Measurements from ENCODE around the gene SPINK8.

DNA sequence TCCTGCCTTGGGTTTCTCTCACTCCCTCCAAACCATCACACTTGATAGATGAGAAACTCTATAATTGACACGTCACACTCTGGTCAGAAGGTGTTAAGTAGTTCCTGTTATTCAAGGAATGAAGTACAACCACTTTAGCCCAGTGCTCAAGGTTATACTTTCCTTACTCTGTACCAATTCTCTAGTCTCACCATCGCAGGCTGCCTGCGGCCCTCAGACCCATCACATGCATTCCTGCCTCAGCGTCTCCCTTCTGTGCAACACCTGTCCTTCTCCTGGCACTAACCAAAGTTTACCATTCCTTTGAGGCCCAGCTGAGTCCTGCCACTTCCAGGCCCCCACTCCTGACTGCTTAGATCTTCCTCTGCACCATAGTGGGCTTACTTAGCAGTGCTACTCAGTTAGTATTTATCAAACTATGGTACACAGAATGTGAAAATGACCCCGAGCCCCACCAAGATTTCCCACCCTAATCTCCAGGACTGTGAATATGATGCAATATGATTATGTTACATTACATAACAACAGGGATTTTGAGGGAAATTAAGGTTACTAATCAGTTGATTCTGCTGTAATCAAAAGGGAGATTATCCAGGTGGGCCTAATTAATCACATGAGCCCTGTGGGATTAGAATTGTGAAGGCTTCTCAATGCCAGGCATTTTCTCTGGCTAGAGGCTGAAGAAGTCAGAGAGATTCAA lies 36.2 kb downstream of the SPINK8 start:
- no peak for TF ChIP-seq CBX3 (IDR thresholded peaks at IDR 0.05; ENCODE audit: low read depth)
- TF ChIP-seq, protein P1, sequence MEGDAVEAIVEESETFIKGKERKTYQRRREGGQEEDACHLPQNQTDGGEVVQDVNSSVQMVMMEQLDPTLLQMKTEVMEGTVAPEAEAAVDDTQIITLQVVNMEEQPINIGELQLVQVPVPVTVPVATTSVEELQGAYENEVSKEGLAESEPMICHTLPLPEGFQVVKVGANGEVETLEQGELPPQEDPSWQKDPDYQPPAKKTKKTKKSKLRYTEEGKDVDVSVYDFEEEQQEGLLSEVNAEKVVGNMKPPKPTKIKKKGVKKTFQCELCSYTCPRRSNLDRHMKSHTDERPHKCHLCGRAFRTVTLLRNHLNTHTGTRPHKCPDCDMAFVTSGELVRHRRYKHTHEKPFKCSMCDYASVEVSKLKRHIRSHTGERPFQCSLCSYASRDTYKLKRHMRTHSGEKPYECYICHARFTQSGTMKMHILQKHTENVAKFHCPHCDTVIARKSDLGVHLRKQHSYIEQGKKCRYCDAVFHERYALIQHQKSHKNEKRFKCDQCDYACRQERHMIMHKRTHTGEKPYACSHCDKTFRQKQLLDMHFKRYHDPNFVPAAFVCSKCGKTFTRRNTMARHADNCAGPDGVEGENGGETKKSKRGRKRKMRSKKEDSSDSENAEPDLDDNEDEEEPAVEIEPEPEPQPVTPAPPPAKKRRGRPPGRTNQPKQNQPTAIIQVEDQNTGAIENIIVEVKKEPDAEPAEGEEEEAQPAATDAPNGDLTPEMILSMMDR (IDR thresholded peaks at IDR 0.05 in 2 of 3, conservative IDR thresholded peaks at IDR 0.05 in 1 of 3; ENCODE audit: borderline replicate concordance in 1 of 3, insufficient read depth in 1 of 3, low read depth in 2 of 3, low read length in 2 of 3), result no peak
- TF ChIP-seq, protein P2, sequence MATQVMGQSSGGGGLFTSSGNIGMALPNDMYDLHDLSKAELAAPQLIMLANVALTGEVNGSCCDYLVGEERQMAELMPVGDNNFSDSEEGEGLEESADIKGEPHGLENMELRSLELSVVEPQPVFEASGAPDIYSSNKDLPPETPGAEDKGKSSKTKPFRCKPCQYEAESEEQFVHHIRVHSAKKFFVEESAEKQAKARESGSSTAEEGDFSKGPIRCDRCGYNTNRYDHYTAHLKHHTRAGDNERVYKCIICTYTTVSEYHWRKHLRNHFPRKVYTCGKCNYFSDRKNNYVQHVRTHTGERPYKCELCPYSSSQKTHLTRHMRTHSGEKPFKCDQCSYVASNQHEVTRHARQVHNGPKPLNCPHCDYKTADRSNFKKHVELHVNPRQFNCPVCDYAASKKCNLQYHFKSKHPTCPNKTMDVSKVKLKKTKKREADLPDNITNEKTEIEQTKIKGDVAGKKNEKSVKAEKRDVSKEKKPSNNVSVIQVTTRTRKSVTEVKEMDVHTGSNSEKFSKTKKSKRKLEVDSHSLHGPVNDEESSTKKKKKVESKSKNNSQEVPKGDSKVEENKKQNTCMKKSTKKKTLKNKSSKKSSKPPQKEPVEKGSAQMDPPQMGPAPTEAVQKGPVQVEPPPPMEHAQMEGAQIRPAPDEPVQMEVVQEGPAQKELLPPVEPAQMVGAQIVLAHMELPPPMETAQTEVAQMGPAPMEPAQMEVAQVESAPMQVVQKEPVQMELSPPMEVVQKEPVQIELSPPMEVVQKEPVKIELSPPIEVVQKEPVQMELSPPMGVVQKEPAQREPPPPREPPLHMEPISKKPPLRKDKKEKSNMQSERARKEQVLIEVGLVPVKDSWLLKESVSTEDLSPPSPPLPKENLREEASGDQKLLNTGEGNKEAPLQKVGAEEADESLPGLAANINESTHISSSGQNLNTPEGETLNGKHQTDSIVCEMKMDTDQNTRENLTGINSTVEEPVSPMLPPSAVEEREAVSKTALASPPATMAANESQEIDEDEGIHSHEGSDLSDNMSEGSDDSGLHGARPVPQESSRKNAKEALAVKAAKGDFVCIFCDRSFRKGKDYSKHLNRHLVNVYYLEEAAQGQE (IDR thresholded peaks at IDR 0.05; ENCODE audit: low read depth), result no peak
- TF ChIP-seq, protein P3, sequence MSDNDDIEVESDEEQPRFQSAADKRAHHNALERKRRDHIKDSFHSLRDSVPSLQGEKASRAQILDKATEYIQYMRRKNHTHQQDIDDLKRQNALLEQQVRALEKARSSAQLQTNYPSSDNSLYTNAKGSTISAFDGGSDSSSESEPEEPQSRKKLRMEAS (IDR thresholded peaks at IDR 0.05), result no peak
- no peak for TF ChIP-seq ZNF274 (IDR thresholded peaks at IDR 0.05; ENCODE audit: low read depth, low read length)
- no peak for TF ChIP-seq POLR2AphosphoS5 (IDR thresholded peaks at IDR 0.05; ENCODE audit: low read depth, low read length)
- TF ChIP-seq POLR2A (IDR thresholded peaks at IDR 0.05; ENCODE audit: borderline replicate concordance, extremely low read depth, insufficient read depth, insufficient read length), result no peak
- no peak for TF ChIP-seq CEBPB (IDR thresholded peaks at IDR 0.05; ENCODE audit: low read depth)
- no peak for TF ChIP-seq RAD21 (IDR thresholded peaks at IDR 0.05; ENCODE audit: low read depth)
- no peak for TF ChIP-seq SP1 (IDR thresholded peaks at IDR 0.05; ENCODE audit: low read depth)
